Spleen (tissue), 11 donors: ENCODE data around the gene DAB1. TPM values are rescaled to one million over a fixed set of nuclear protein-coding genes. Genes with fewer than 3 reads are reported as not detected.

ENCODE experiments used
- DNase-seq: peaks from one replicate; pipeline ENCODE4 v3.0.0-alpha.2; 2020
- H3K27ac ChIP-seq, 8 donors: fragments of 200-600 bp; sonication (generic) in 7 of 8; 1 replicate in 4 of 8; 2 replicates in 4 of 8; pipeline versions ENCODE4 v1.5.0 to v1.8.0; 2016 to 2021; ENCODE audit warnings: inconsistent platforms in 4 of 8, mild to moderate bottlenecking in 4 of 8, moderate library complexity in 1 of 8
- H3K27me3 ChIP-seq, 7 donors: fragments of 200-600 bp; sonication (generic) in 6 of 7; replicated peaks in 1 of 7; 1 replicate in 4 of 7; 2 replicates in 3 of 7; pipeline versions ENCODE4 v1.5.0 to v1.8.0; 2016 to 2021; ENCODE audit warnings: inconsistent platforms in 3 of 7, mild to moderate bottlenecking in 1 of 7
- H3K36me3 ChIP-seq, 6 donors: fragments of 200-600 bp; sonication (generic) in 5 of 6; 1 replicate in 4 of 6; 2 replicates in 2 of 6; pipeline versions ENCODE4 v1.5.0 to v1.8.0; 2016 to 2021; ENCODE audit warnings: inconsistent platforms in 2 of 6
- H3K4me1 ChIP-seq, 6 donors: fragments of 200-600 bp; sonication (generic) in 5 of 6; 1 replicate in 3 of 6; 2 replicates in 3 of 6; pipeline versions ENCODE4 v1.5.0 to v1.8.0; 2016 to 2021; ENCODE audit warnings: inconsistent platforms in 3 of 6
- H3K4me3 ChIP-seq, 8 donors: fragments of 200-600 bp; sonication (generic) in 7 of 8; 1 replicate in 4 of 8; 2 replicates in 4 of 8; pipeline versions ENCODE4 v1.5.0 to v1.8.0; 2016 to 2021; ENCODE audit warnings: inconsistent platforms in 4 of 8, mild to moderate bottlenecking in 4 of 8, moderate library complexity in 2 of 8
- H3K9me3 ChIP-seq, 8 donors: fragments of 200-600 bp; sonication (generic) in 7 of 8; 1 replicate in 4 of 8; 2 replicates in 4 of 8; pipeline versions ENCODE4 v1.5.0 to v1.8.0; 2016 to 2021; ENCODE audit warnings: inconsistent platforms in 4 of 8
- POLR2A ChIP-seq, 3 donors: fragments of 450-650 bp; IDR thresholded peaks; one replicate each; pipeline ENCODE4 v1.5.1; 2017; ENCODE audit warnings: antibody characterized with exemption in 3 of 3, mild to moderate bottlenecking in 1 of 3
- POLR2AphosphoS5 ChIP-seq, 3 donors: sonication (generic); formaldehyde crosslinking; IDR thresholded peaks; one replicate each; pipeline ENCODE4 v1.5.1; 2017; ENCODE audit warnings: antibody characterized with exemption in 3 of 3
- WGBS, 5 donors: extraction: QIAGEN DNeasy Blood & Tissue Kit in 3 of 5; methylation state at CpG; one replicate each; pipeline versions ENCODE4 v1.1.5 to v1.1.7; 2013 to 2018; 5-methylcytosine and 5-hydroxymethylcytosine counted together
- intact Hi-C: fragments of 100-400 bp; cut with DNase I; formaldehyde crosslinking; loops from one replicate; pipeline ENCODE4 v1.15.0; 2023; ENCODE audit warnings: low total_unique reads
- polyA plus RNA-seq, 3 donors: library from polyadenylated mRNA; stranded (reverse); fragments of 200-250 nt; gene quantifications; one replicate each; pipeline ENCODE4 v1.2.1, GENCODE V29; 2013
- total RNA-seq, 7 donors: library from RNA; depleted of rRNA in 3 of 7; stranded (reverse); fragments of >200 nt in 3 of 7; fragmentation: NEBNext Ultra II Directional in 4 of 7; extraction: Animal tissue kit (Norgen Biotek cat#: 25700) in 4 of 7; gene quantifications; one replicate each; pipeline versions ENCODE4 v1.1.0 to v1.2.1, GENCODE V29; 2016 to 2021
- TF ChIP-seq, protein P1 (sequence below), 11 experiments: fragments of 200-600 bp in 7 of 11; fragments of 450-650 bp in 4 of 11; sonication (generic) in 4 of 11; IDR thresholded peaks in 8 of 11; conservative IDR thresholded peaks in 3 of 11; 1 replicate in 7 of 11; 2 replicates in 4 of 11; pipeline versions ENCODE4 v1.4.0 to v1.8.0; 2016 to 2021; ENCODE audit warnings: antibody characterized with exemption in 11 of 11, inconsistent platforms in 4 of 11, mild to moderate bottlenecking in 1 of 11
- donor health status: healthy with polysubstance abuse.
- donor health status: DM: no; HTN: no; CAD: no; lungs with moderate emphysema.
- donor health status: DM: no; HTN: no; CAD: no.
- donor health status: Bipolar disorder and iron deficiency.
- donor health status: healthy.
- donor health status: DM: no; HTN: no; CAD: no.
- donor health status: DM: yes; HTN: yes; CAD: no.

DAB1 gene
- total and polyA plus RNA-seq, 10 donors, result 0.03 to 0.70 (median 0.26) TPM; not detected in 1

- Histone ChIP-seq H3K27me3 (no peaks in the 10 kb centered on the region), H3K9me3 (no peaks in the 10 kb centered on the region), H3K4me1 (no peaks in the 10 kb centered on the region), H3K27ac (no peak overlapping the region), H3K4me3 (no peak overlapping the region), H3K36me3 (no peaks in the 10 kb centered on the region)
- 62 to 91% (median 75%) methylated on average over 2 of the region's 2 CpGs for WGBS, 5 donors
- intact Hi-C loops, result no loop called here
- TF ChIP-seq POLR2AphosphoS5 (IDR thresholded peaks at IDR 0.05) (no peak), POLR2A (IDR thresholded peaks at IDR 0.05) (no peak)
- TF ChIP-seq, protein P1, sequence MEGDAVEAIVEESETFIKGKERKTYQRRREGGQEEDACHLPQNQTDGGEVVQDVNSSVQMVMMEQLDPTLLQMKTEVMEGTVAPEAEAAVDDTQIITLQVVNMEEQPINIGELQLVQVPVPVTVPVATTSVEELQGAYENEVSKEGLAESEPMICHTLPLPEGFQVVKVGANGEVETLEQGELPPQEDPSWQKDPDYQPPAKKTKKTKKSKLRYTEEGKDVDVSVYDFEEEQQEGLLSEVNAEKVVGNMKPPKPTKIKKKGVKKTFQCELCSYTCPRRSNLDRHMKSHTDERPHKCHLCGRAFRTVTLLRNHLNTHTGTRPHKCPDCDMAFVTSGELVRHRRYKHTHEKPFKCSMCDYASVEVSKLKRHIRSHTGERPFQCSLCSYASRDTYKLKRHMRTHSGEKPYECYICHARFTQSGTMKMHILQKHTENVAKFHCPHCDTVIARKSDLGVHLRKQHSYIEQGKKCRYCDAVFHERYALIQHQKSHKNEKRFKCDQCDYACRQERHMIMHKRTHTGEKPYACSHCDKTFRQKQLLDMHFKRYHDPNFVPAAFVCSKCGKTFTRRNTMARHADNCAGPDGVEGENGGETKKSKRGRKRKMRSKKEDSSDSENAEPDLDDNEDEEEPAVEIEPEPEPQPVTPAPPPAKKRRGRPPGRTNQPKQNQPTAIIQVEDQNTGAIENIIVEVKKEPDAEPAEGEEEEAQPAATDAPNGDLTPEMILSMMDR (IDR thresholded peaks at IDR 0.05 in 8 of 11, conservative IDR thresholded peaks at IDR 0.05 in 3 of 11), result no peak
- no peak for DNase-seq
These were observed 311.7 kb downstream of the DAB1 start for GRCh38 chr1:57112148-57112547.

DNA sequence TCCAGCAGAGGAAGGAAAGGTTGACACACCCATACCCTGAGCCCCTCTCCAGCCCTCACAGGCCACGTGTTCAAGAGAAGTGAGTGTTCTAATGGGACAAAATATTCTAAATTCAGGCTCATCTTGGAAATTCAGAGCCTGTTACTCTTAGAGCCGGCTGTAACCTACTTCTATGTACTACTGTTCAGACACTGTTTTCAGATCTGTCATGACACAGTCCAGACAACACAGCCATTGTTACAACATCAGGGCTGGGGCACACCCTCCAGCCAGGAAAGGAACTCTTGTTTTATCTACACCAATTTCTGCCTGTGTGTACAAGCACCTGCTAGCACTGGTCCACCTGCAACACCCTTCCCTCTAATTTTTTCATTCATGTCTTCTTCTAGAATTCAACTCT lies 312.7 kb downstream of the DAB1 start:
- Histone ChIP-seq H3K27ac (no peak overlapping the region), H3K27me3 (no peaks in the 10 kb centered on the region), H3K9me3 (no peaks in the 10 kb centered on the region), H3K4me1 (no peaks in the 10 kb centered on the region), H3K36me3 (no peaks in the 10 kb centered on the region), H3K4me3 (no peak overlapping the region)
- 47 to 83% (median 62%) methylated on average over 2 of the region's 2 CpGs for WGBS, 5 donors
- no peak for DNase-seq
- intact Hi-C loops, result no loop called here
- TF ChIP-seq, protein P1 (IDR thresholded peaks at IDR 0.05 in 8 of 11, conservative IDR thresholded peaks at IDR 0.05 in 3 of 11), result no peak
- TF ChIP-seq POLR2AphosphoS5 (IDR thresholded peaks at IDR 0.05) (no peak), POLR2A (IDR thresholded peaks at IDR 0.05) (no peak)

DNA sequence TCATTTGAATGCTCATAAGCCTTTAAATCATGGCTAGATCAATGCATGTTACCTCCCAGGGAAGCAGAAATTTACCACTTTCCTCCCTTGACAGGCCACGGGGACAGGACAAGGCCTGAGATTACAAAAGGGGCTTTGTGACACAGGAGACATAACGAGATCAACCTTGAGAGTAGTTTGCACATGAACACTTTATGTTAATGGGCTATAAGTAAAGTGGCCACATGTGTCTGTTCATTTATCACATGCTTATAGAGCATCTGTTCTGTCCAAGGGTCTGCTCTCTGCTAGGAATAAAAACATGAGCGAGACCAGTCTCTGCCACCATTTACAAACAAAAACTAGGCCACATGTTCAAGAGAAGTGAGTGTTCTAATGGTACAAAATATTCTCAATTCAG lies 314.0 kb downstream of the DAB1 start:
- TF ChIP-seq POLR2A (IDR thresholded peaks at IDR 0.05), result no peak
- TF ChIP-seq, protein P1 (IDR thresholded peaks at IDR 0.05 in 8 of 11, conservative IDR thresholded peaks at IDR 0.05 in 3 of 11), result no peak
- TF ChIP-seq POLR2AphosphoS5 (IDR thresholded peaks at IDR 0.05), result no peak
- intact Hi-C loops, result no loop called here
- no peaks in the 10 kb centered on the region for H3K9me3 ChIP-seq

GRCh38 chr1:57109247-57109646 lies 314.6 kb downstream of the DAB1 start:
- no peak overlapping the region for H3K27ac ChIP-seq
- no peak overlapping the region for H3K4me3 ChIP-seq
- H3K4me1 ChIP-seq, result no peaks in the 10 kb centered on the region
- H3K27me3 ChIP-seq, result no peaks in the 10 kb centered on the region
- H3K9me3 ChIP-seq, result no peaks in the 10 kb centered on the region
- TF ChIP-seq POLR2AphosphoS5 (IDR thresholded peaks at IDR 0.05), result no peak
- no peak for TF ChIP-seq POLR2A (IDR thresholded peaks at IDR 0.05)
- TF ChIP-seq, protein P1 (IDR thresholded peaks at IDR 0.05 in 8 of 11, conservative IDR thresholded peaks at IDR 0.05 in 3 of 11), result no peak
- intact Hi-C loops, result no loop called here
- DNase-seq, result no peak
- WGBS, 5 donors, result 31 to 59% (median 43%) methylated on average over 1 of the region's 1 CpG
- H3K36me3 ChIP-seq, result no peaks in the 10 kb centered on the region

More for the DNA sequence above, 314.0 kb downstream of the DAB1 start:
- Histone ChIP-seq H3K4me3 (no peak overlapping the region), H3K36me3 (no peaks in the 10 kb centered on the region), H3K27ac (no peak overlapping the region), H3K27me3 (no peaks in the 10 kb centered on the region), H3K4me1 (no peaks in the 10 kb centered on the region)
- no peak for DNase-seq
- 66 to 77% (median 74%) methylated on average over 3 of the region's 3 CpGs for WGBS, 5 donors
